ENCODE results near the gene MRPS6. TPM values are rescaled to one million over a fixed set of nuclear protein-coding genes. Genes with fewer than 3 reads are reported as not detected.

MRPS6 gene
- total RNA-seq, 1 donor from 2014 or later, result 23.3 TPM

DNA sequence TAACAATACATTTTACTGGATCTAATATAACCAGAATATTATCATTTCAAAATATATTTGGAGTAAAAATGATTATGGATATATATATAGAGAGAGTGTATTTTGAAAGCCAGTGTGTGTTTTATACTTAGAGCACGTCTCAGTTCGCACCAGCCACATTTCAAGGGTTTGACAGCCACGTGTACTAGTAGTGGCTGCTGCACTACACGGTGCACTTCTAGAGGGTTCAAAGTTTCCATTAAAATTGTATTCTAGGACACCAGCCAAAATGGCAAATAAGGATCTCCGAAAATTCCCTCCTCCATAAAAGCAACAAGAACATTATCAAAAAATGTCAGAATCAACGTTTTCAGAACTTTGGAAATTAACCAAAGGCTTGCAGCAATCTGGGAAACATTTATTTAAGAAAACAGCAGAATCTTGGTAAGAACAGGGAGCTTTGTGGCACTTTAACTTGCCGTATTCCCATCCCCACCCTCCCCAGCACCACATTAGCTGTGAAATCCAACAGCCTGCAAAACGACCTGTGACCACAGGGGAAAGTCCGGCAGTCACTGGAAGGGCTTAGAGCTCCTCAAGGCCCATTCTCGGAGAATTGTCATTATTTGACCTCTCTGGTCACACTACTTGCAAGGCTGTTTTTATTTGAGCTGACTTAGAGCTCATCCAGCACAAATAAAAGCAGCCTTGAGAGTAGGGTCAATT is 33.5 kb upstream of the MRPS6 start:
- intact Hi-C loops (cut with DNase I), result no loop called here
- no peaks in the 10 kb centered on the region for H3K4me1 ChIP-seq
- no peaks in the 10 kb centered on the region for H3K27me3 ChIP-seq
- no peaks in the 10 kb centered on the region for H3K36me3 ChIP-seq
- no peak for DNase-seq (ENCODE audit: extremely low spot score in 2 of 2)
- no peaks in the 10 kb centered on the region for H3K9me3 ChIP-seq
- TF ChIP-seq POLR2A (IDR thresholded peaks at IDR 0.05) (no peak), POLR2AphosphoS5 (IDR thresholded peaks at IDR 0.05; ENCODE audit: insufficient read depth in 1 of 2, low read depth in 1 of 2) (no peak)
- TF ChIP-seq, protein P1, sequence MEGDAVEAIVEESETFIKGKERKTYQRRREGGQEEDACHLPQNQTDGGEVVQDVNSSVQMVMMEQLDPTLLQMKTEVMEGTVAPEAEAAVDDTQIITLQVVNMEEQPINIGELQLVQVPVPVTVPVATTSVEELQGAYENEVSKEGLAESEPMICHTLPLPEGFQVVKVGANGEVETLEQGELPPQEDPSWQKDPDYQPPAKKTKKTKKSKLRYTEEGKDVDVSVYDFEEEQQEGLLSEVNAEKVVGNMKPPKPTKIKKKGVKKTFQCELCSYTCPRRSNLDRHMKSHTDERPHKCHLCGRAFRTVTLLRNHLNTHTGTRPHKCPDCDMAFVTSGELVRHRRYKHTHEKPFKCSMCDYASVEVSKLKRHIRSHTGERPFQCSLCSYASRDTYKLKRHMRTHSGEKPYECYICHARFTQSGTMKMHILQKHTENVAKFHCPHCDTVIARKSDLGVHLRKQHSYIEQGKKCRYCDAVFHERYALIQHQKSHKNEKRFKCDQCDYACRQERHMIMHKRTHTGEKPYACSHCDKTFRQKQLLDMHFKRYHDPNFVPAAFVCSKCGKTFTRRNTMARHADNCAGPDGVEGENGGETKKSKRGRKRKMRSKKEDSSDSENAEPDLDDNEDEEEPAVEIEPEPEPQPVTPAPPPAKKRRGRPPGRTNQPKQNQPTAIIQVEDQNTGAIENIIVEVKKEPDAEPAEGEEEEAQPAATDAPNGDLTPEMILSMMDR (IDR thresholded peaks at IDR 0.05), result no peak
- H3K4me3 ChIP-seq, result no peak overlapping the region
- H3K27ac ChIP-seq, result no peak overlapping the region

DNA sequence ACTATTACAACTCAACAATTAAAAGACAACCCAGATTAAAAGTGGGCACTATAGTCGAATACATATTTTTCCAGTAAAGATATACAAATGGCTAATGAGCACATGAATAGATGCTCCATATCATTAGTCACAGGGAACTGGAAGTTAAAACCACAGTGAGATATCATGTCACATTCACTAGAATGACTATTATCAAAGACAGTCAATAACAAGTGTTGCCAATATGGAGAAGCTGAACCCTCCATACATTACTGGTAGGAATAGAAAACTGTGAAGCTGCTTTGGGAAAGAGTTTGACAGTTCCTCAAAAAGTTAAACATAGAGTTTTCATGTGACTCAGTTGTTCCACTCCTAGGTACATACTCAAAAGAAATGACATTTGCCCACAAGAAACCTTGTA is 30.6 kb upstream of the MRPS6 start:
- Histone ChIP-seq H3K27ac (no peak overlapping the region), H3K9me3 (no peaks in the 10 kb centered on the region), H3K27me3 (no peaks in the 10 kb centered on the region), H3K36me3 (no peaks in the 10 kb centered on the region), H3K4me3 (no peak overlapping the region), H3K4me1 (no peaks in the 10 kb centered on the region)
- intact Hi-C loops (cut with DNase I), result no loop called here
- no peak for DNase-seq (ENCODE audit: extremely low spot score in 2 of 2)
- TF ChIP-seq POLR2A (IDR thresholded peaks at IDR 0.05) (no peak), POLR2AphosphoS5 (IDR thresholded peaks at IDR 0.05; ENCODE audit: insufficient read depth in 1 of 2, low read depth in 1 of 2) (no peak)
- TF ChIP-seq, protein P1 (IDR thresholded peaks at IDR 0.05), result no peak

DNA sequence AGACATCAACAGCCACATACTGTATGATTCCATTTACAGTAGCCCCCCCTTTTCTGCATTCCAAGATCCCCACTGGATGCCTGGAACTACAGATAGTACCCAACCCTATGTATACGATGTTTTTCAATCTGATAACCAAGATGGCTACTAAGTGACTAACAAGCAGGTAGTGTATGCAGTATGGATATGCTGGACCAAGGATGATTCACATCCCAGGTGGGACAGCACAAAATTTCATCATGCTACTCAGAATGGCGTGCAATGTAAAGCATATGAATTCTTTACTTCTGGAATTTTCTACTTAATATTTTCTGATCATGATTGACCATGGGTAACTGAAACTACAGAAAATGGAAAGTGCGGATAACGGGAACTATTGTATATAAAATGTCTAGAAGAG is 30.0 kb upstream of the MRPS6 start:
- H3K9me3 ChIP-seq, result no peaks in the 10 kb centered on the region
- H3K36me3 ChIP-seq, result no peaks in the 10 kb centered on the region
- intact Hi-C loops (cut with DNase I), result no loop called here
- TF ChIP-seq POLR2AphosphoS5 (IDR thresholded peaks at IDR 0.05; ENCODE audit: insufficient read depth in 1 of 2, low read depth in 1 of 2), result no peak
- TF ChIP-seq, protein P1 (IDR thresholded peaks at IDR 0.05), result no peak
- TF ChIP-seq POLR2A (IDR thresholded peaks at IDR 0.05), result no peak
- H3K4me1 ChIP-seq, result no peaks in the 10 kb centered on the region
- no peak overlapping the region for H3K27ac ChIP-seq
- no peak overlapping the region for H3K4me3 ChIP-seq
- H3K27me3 ChIP-seq, result no peaks in the 10 kb centered on the region
- DNase-seq (ENCODE audit: extremely low spot score in 2 of 2), result no peak

DNA sequence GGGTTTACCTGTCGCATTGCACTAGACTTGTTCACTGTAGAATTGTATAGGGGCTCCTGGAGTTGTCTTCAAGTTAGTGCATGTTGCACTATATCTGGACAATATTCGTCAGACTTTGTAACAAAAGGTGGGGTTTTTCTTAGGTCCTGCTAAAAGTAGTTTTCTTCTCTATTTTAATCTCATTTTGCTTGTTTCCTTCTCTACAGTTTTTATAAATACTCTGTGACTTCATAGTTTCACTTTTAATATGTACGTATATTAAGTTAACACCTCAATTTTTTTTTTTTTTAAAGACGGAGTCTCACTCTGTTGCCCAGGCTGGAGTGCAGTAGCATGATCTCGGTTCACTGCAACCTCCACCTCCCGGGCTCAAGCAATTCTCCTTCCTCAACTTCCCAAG is 26.5 kb upstream of the MRPS6 start:
- no peaks in the 10 kb centered on the region for H3K36me3 ChIP-seq
- no peaks in the 10 kb centered on the region for H3K27me3 ChIP-seq
- TF ChIP-seq POLR2AphosphoS5 (IDR thresholded peaks at IDR 0.05; ENCODE audit: insufficient read depth in 1 of 2, low read depth in 1 of 2), result no peak
- TF ChIP-seq POLR2A (IDR thresholded peaks at IDR 0.05), result no peak
- TF ChIP-seq, protein P1 (IDR thresholded peaks at IDR 0.05), result no peak
- no peak overlapping the region for H3K4me3 ChIP-seq
- intact Hi-C loops (cut with DNase I), result no loop called here
- DNase-seq (ENCODE audit: extremely low spot score in 2 of 2), result no peak
- no peaks in the 10 kb centered on the region for H3K9me3 ChIP-seq
- no peak overlapping the region for H3K27ac ChIP-seq
- H3K4me1 ChIP-seq, result no peaks in the 10 kb centered on the region

DNA sequence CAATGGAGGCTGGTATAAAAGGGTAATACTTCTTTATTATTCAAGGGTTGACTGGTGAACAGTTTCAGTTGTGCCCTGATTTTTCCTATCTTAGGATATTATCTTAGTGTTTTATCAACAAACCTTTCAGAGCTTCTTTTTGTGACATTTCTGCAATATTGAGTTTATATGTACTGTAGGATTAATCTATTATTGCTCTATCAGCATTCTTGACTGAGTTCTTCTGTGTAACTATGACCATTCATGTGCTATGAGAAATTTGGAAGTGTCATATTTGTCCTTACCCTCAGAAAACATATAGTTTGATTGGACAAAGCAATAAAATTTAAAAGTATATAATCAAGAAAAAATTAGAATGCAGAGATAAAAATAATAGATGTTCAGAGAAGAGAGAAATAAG is 25.5 kb upstream of the MRPS6 start:
- TF ChIP-seq POLR2AphosphoS5 (IDR thresholded peaks at IDR 0.05; ENCODE audit: insufficient read depth in 1 of 2, low read depth in 1 of 2) (no peak), POLR2A (IDR thresholded peaks at IDR 0.05) (no peak)
- TF ChIP-seq, protein P1 (IDR thresholded peaks at IDR 0.05), result no peak
- intact Hi-C loops (cut with DNase I), result no loop called here
- Histone ChIP-seq H3K9me3 (no peaks in the 10 kb centered on the region), H3K36me3 (no peaks in the 10 kb centered on the region), H3K4me1 (no peaks in the 10 kb centered on the region), H3K27me3 (no peaks in the 10 kb centered on the region), H3K4me3 (no peak overlapping the region), H3K27ac (no peak overlapping the region)
- DNase-seq (ENCODE audit: extremely low spot score in 2 of 2), result no peak

Data from vagina (tissue), 2 donors.